HepG2 (cell line): Measurements from ENCODE around the gene SEZ6. TPM values are rescaled to one million over a fixed set of nuclear protein-coding genes. Genes with fewer than 3 reads are reported as not detected.

Experiments
- DMAP1 ChIP-seq: IDR thresholded peaks from 2 replicates; pipeline ENCODE4 v1.6.1; 2016
- ELF4 ChIP-seq: sonication (generic); formaldehyde crosslinking; IDR thresholded peaks from 2 replicates; pipeline ENCODE4 v1.5.0; 2020; ENCODE audit warnings: missing genetic modification reagents, mild to moderate bottlenecking, moderate library complexity, borderline replicate concordance
- HNF1B ChIP-seq: sonication (generic); formaldehyde crosslinking; IDR thresholded peaks from 2 replicates; pipeline ENCODE4 v1.5.1; 2020; ENCODE audit warnings: mild to moderate bottlenecking, moderate library complexity, missing genetic modification reagents
- IRF9 ChIP-seq: sonication (generic); formaldehyde crosslinking; IDR thresholded peaks from 2 replicates; pipeline ENCODE4 v1.8.0; 2022; ENCODE audit warnings: missing genetic modification reagents, mild to moderate bottlenecking, borderline replicate concordance
- JDP2 ChIP-seq: sonication (generic); formaldehyde crosslinking; IDR thresholded peaks from 2 replicates; pipeline ENCODE4 v1.8.1; 2022; ENCODE audit warnings: missing genetic modification reagents, borderline replicate concordance
- LCORL ChIP-seq, 2 experiments: fragments of 450-650 bp in 1 of 2; sonication (generic) in 1 of 2; formaldehyde crosslinking in 1 of 2; IDR thresholded peaks; 2 replicates each; pipeline versions ENCODE4 v1.5.0 to v1.6.1; 2017 to 2020; ENCODE audit warnings: antibody characterized with exemption in 1 of 2, missing genetic modification reagents in 1 of 2
- NFKB2 ChIP-seq: sonication (generic); formaldehyde crosslinking; IDR thresholded peaks from 2 replicates; pipeline ENCODE4 v1.4.0; 2020; ENCODE audit warnings: missing genetic modification reagents, borderline replicate concordance
- PHF8 ChIP-seq: sonication (generic); formaldehyde crosslinking; IDR thresholded peaks from 2 replicates; pipeline ENCODE4 v1.5.0; 2020; ENCODE audit warnings: missing genetic modification reagents
- SIX1 ChIP-seq: sonication (generic); formaldehyde crosslinking; IDR thresholded peaks from 2 replicates; pipeline ENCODE4 v1.4.0; 2020; ENCODE audit warnings: missing genetic modification reagents, borderline replicate concordance
- SNAPC2 ChIP-seq: sonication (generic); formaldehyde crosslinking; IDR thresholded peaks from 2 replicates; pipeline ENCODE4 v1.8.1; 2022; ENCODE audit warnings: mild to moderate bottlenecking, missing genetic modification reagents
- TSC22D2 ChIP-seq: sonication (generic); formaldehyde crosslinking; IDR thresholded peaks from 2 replicates; pipeline ENCODE4 v1.5.1; 2020; ENCODE audit warnings: missing genetic modification reagents, mild to moderate bottlenecking, borderline replicate concordance
- ZBTB26 ChIP-seq: IDR thresholded peaks from 2 replicates; pipeline ENCODE4 v1.6.1; 2016; ENCODE audit warnings: missing compliant biosample characterization, missing genetic modification reagents, borderline replicate concordance
- ZBTB7A ChIP-seq: sonication (generic); formaldehyde crosslinking; IDR thresholded peaks from 2 replicates; pipeline ENCODE4 v1.8.0; 2022; ENCODE audit warnings: mild to moderate bottlenecking, missing genetic modification reagents
- ZFY ChIP-seq: sonication (generic); formaldehyde crosslinking; IDR thresholded peaks from 2 replicates; pipeline ENCODE4 v1.4.0; 2020; ENCODE audit warnings: missing genetic modification reagents
- ZMAT5 ChIP-seq: sonication (generic); formaldehyde crosslinking; IDR thresholded peaks from 2 replicates; pipeline ENCODE4 v1.5.0; 2020; ENCODE audit warnings: mild to moderate bottlenecking, low read depth, missing genetic modification reagents, borderline replicate concordance
- ZNF232 ChIP-seq: sonication (generic); formaldehyde crosslinking; IDR thresholded peaks from 2 replicates; pipeline ENCODE4 v1.4.0; 2020; ENCODE audit warnings: missing genetic modification reagents, borderline replicate concordance
- ZNF251 ChIP-seq: sonication (generic); formaldehyde crosslinking; IDR thresholded peaks from 2 replicates; pipeline ENCODE4 v1.9.0; 2021; ENCODE audit warnings: mild to moderate bottlenecking, missing genetic modification reagents
- ZNF512B ChIP-seq: sonication (generic); formaldehyde crosslinking; IDR thresholded peaks from 2 replicates; pipeline ENCODE4 v1.5.1; 2020; ENCODE audit warnings: missing genetic modification reagents, mild to moderate bottlenecking, borderline replicate concordance
- ZNF724P ChIP-seq: sonication (generic); formaldehyde crosslinking; IDR thresholded peaks from 2 replicates; pipeline ENCODE4 v1.8.0; 2022; ENCODE audit warnings: missing genetic modification reagents, borderline replicate concordance
- ZNF800 ChIP-seq: sonication (generic); formaldehyde crosslinking; IDR thresholded peaks from 2 replicates; pipeline ENCODE4 v1.4.0; 2020; ENCODE audit warnings: missing genetic modification reagents
- polyA plus RNA-seq, 8 experiments: library from polyadenylated mRNA; depleted of rRNA in 3 of 8; stranded (reverse) in 7 of 8; unstranded in 1 of 8; fragments of >200 nt; fragmentation: Illumina TruSeq in 4 of 8; extraction: Trizol in 4 of 8; gene quantifications; 2 replicates each; pipeline versions ENCODE4 v1.2.1 to v1.2.3, GENCODE V29; 2011 to 2016; ENCODE audit warnings: low read depth in 4 of 8, missing spikeins in 1 of 8, mixed read lengths in 1 of 8; ENCODE audit not compliant: insufficient read depth in 1 of 8
- total RNA-seq, 5 experiments: library from RNA; depleted of rRNA; stranded (reverse); fragments of >200 nt; fragmentation: Illumina TruSeq; extraction: Trizol; gene quantifications; 2 replicates each; pipeline ENCODE4 v1.2.3, GENCODE V29; 2016; ENCODE audit warnings: low read depth in 1 of 5

The SEZ6 gene
- total and polyA plus RNA-seq, 2 of the 13 experiments (the other 11 are each of a cell fraction or from before 2014, with no cell fraction given), result not detected

- TF ChIP-seq ZBTB26 (0 out of 2 replicates have a peak, but pooled peaks have one; percentile 8), NFKB2 (CRISPR knock-in tag) (peak; percentile 27; the same call in 1 of the 2 replicates), DMAP1 (CRISPR knock-in tag) (no peak), ZNF800 (CRISPR knock-in tag) (no peak), ZNF232 (CRISPR knock-in tag) (0 out of 2 replicates have a peak, but pooled peaks have one; percentile 43), ZBTB7A (CRISPR knock-in tag) (no peak), ZFY (CRISPR knock-in tag) (peak; percentile 40; the same call in 1 of the 2 replicates), ELF4 (CRISPR knock-in tag) (no peak), LCORL (IDR thresholded peaks at IDR 0.05) (no peak), LCORL (CRISPR knock-in tag; IDR thresholded peaks at IDR 0.05) (peak; percentile 84), ZNF724P (no peak), TSC22D2 (CRISPR knock-in tag) (no peak), ZNF251 (CRISPR knock-in tag) (peak; percentile 93), ZNF512B (no peak), IRF9 (peak; percentile 89; the same call in 1 of the 2 replicates), PHF8 (peak; percentile 27; the same call in 1 of the 2 replicates), SIX1 (CRISPR knock-in tag) (peak; percentile 97), HNF1B (peak; percentile 38; the same call in 1 of the 2 replicates), SNAPC2 (CRISPR knock-in tag) (0 out of 2 replicates have a peak, but pooled peaks have one; percentile 52), JDP2 (no peak), ZMAT5 (CRISPR knock-in tag) (no peak)
These were observed 9.2 kb downstream of the SEZ6 start (continued) for GRCh38 chr17:28996554-28997096.
